ENCODE data around the gene TPO. TPM values are rescaled to one million over a fixed set of nuclear protein-coding genes. Genes with fewer than 3 reads are reported as not detected.
"Not testable (repeated sequence)": the region's sequence is repeated elsewhere in the genome, so short reads cannot be mapped to it uniquely, and the experiment has no call there.

Gene TPO
- total RNA-seq, 1 experiment from 2014 or later = not detected

DNA sequence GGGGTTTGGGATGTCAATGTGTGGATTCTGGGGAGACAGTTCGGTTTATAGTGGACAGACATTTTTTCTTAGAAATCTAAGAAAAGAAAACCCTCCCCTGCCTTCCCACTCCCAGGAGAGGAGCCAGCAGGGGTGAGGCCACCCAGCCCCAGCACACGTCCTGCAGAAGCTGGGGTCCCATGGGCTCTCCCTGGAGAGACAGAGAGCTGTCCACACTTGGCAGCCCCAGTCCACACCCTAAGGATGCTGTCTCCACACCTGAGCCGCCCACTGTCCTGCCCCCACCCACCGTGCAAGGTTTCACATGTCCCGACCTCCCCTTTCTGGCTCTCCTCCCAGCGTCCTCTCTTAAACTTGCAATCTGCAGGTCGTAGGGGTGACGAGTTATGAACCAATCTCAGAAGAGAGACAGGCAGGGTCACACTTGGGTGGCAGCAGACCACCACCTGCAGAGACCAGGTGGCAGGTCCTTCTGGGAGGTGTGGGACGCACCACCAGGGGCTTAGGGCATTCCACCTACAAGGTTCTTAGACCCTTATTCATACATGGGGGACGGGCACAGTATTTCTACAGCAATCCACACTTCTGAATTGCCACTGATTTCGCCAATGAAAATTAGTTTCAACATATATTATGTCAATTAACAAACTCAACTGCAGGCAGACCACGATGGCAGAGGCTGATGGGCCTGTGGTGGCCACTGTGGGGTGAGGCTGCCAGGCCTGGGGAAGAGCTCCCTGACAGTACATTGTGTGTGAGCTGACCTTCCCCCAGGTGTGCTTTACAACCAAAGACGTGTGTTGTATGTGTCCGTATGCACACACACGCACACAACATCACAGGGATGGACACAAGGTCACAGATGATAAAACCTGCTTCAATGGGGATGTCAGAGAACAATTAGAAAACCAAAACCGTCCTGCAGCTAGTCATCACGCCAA lies 158.5 kb downstream of the TPO start:
- in situ Hi-C loops (cut with HindIII; ENCODE audit: low pct_unique_long_range_greater_than_20kb, low sequenced_read_pairs) = no loop called here

GRCh38 chr2:1572638-1573037 lies 159.4 kb downstream of the TPO start:
- DNase-seq (ENCODE audit: low read depth, low spot score) = no peak
- in situ Hi-C loops (cut with HindIII; ENCODE audit: low pct_unique_long_range_greater_than_20kb, low sequenced_read_pairs) = no loop called here

More for the DNA sequence above, 158.5 kb downstream of the TPO start:
- no peak for DNase-seq (ENCODE audit: low read depth, low spot score)

- in situ Hi-C loops (cut with HindIII; ENCODE audit: low pct_unique_long_range_greater_than_20kb, low sequenced_read_pairs) = no loop called here
- no peak for DNase-seq (ENCODE audit: low read depth, low spot score)
Measured at GRCh38 chr2:1577846-1578245, 164.6 kb downstream of the TPO start.

GRCh38 chr2:1581257-1581964 lies 168.1 kb downstream of the TPO start:
- in situ Hi-C loops (cut with HindIII; ENCODE audit: low pct_unique_long_range_greater_than_20kb, low sequenced_read_pairs); DNase-seq (ENCODE audit: low read depth, low spot score): not testable (repeated sequence)

DNA sequence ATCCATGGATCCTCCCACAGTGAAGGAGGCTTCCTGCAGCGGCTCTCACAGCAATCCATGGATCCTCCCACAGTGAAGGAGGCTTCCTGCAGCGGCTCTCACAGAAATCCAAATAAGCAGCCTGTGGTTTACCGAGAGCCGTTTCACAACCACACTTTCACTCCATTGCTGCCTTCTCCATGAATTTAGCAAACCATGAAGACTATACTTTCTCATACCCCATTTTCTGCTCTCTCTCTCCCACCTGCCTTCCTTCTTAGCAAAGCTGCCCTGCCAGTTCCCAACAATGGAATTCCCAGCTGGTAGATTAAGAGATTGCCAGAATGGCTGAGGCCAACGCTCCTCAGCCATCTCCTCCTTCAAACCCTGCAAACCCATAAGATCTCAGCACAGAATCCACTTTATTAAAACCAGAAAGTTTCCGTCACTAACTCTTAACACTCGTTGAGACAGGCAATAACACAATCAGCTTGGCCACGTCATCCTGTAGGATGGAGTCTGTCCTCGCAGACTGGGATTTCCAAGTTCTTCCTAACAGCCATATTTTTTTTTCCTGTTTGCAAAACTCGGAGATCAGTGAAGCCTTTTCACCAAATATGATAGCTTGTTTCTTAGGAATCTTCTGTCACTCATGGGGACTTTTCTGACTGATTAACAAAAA lies 168.8 kb downstream of the TPO start:
- DNase-seq (ENCODE audit: low read depth, low spot score) = no peak
- in situ Hi-C loops (cut with HindIII; ENCODE audit: low pct_unique_long_range_greater_than_20kb, low sequenced_read_pairs) = no loop called here

- DNase-seq (ENCODE audit: low read depth, low spot score) = no peak
- in situ Hi-C loops (cut with HindIII; ENCODE audit: low pct_unique_long_range_greater_than_20kb, low sequenced_read_pairs) = no loop called here
Measured at GRCh38 chr2:1582891-1583341, 169.7 kb downstream of the TPO start.

DNA sequence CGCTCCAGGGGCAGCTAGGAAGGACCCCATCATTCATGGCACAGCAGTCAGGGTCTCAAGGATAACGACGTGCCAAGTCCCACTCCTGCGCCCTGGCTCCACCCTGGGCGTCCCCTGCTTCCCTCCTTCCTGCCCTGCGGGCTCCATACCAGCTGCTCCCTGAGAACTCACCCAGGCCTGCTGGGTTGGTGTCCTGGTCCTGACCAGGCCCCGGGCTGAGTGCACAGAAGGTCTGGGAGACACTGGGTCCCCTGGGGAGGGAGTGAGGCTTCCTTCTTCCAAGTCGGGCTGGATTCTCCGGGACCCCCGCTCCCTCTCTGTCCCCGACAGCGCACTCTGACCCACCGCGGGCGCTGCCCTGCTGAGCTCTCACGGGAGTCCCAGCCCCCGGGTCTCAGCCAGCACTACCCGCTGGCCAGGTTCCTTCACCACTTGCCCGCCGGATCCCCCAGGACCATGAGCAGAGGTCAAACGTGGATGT lies 170.8 kb downstream of the TPO start:
- no peak for DNase-seq (ENCODE audit: low read depth, low spot score)
- in situ Hi-C loops (cut with HindIII; ENCODE audit: low pct_unique_long_range_greater_than_20kb, low sequenced_read_pairs) = no loop called here

GRCh38 chr2:1584691-1585485 lies 171.6 kb downstream of the TPO start:
- DNase-seq (ENCODE audit: low read depth, low spot score) = no peak
- in situ Hi-C loops (cut with HindIII; ENCODE audit: low pct_unique_long_range_greater_than_20kb, low sequenced_read_pairs) = no loop called here

DNA sequence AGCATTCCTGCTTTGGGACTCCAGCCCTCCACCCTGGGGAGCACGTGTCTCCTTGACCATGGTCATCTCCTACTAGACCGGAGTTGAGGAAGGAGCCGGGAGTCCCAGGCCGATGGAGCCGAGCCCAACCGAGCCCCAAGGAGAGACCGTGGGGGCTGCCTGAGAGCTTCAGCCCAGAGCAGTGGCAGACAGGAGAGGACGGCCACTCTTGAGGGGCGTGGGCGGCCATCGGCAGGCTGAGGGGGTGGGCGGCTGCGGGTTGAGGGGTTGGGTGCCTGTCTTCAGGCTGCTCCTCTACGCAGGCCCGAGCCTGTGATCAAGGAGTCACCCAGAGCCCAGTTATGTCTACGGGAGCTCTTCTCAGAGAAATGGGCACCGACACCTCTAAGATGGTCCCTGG lies 172.4 kb downstream of the TPO start:
- in situ Hi-C loops (cut with HindIII; ENCODE audit: low pct_unique_long_range_greater_than_20kb, low sequenced_read_pairs) = no loop called here
- DNase-seq (ENCODE audit: low read depth, low spot score) = no peak

- in situ Hi-C loops (cut with HindIII; ENCODE audit: low pct_unique_long_range_greater_than_20kb, low sequenced_read_pairs) = no loop called here
- DNase-seq (ENCODE audit: low read depth, low spot score) = no peak
Measured at GRCh38 chr2:1586251-1586922, 173.1 kb downstream of the TPO start.

- in situ Hi-C loops (cut with HindIII; ENCODE audit: low pct_unique_long_range_greater_than_20kb, low sequenced_read_pairs) = no loop called here
- no peak for DNase-seq (ENCODE audit: low read depth, low spot score)
Measured at GRCh38 chr2:1586923-1587840, 173.9 kb downstream of the TPO start.

DNA sequence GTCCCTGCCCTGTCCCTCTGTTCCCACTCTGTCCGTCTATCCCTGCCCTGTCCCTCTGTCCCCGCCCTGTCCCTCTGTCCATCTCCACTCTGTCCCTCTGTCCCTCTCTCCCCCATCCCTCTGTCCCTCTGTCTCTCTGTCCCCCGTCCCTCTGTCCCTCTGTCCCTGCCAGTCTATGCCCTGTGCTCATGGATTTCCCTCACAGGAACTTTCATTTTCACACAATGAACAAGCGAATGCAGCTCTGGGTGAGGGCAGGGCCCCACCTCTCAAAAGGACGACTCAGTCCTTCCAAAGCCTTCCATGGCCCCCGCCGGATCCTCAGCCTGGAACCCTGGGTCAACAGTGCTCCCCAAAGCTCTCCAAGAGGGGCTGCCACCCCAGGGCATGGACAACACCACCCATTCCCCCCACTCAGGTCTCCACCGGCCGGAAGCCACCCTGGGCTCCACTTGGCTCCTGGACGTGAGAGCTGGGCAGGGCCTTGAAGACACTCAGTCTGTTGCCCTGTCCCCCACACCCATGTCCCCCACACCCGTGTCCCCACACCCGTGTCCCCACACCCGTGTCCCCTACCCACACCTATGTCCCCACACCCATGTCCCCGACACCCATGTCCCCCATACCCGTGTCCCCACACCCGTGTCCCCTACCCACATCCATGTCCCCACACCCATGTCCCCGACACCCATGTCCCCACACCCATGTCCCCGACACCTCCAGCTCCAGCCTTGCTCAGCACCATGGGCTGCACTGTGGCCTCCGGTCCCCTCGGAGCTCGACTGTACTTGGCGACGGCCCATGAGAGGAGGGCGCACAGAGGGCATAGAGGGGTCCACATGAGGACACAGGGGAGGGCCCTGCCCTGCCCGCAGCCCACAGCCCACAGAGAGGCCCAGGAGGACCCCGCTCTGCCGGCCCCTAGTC lies 175.1 kb downstream of the TPO start:
- DNase-seq (ENCODE audit: low read depth, low spot score) = no peak

GRCh38 chr2:1588978-1589621 lies 175.8 kb downstream of the TPO start:
- no peak for DNase-seq (ENCODE audit: low read depth, low spot score)
- in situ Hi-C loops (cut with HindIII; ENCODE audit: low pct_unique_long_range_greater_than_20kb, low sequenced_read_pairs) = no loop called here

More for the DNA sequence above, 175.1 kb downstream of the TPO start:
- in situ Hi-C loops (cut with HindIII; ENCODE audit: low pct_unique_long_range_greater_than_20kb, low sequenced_read_pairs) = no loop called here

- in situ Hi-C loops (cut with HindIII; ENCODE audit: low pct_unique_long_range_greater_than_20kb, low sequenced_read_pairs) = no loop called here
- DNase-seq (ENCODE audit: low read depth, low spot score) = no peak
Measured at GRCh38 chr2:1590596-1591460, 177.6 kb downstream of the TPO start.
